Activated CD4-positive, CD25-positive, alpha-beta regulatory T cell treated with anti-CD3 and anti-CD28 coated beads, Interleukin-2, amount 50 U/mL, for 16 hours (primary cell): Measurements from ENCODE around the gene SLC9A9.

Source experiments
- DNase-seq: peaks from one replicate; pipeline ENCODE4 v3.0.0-alpha.2; 2020; ENCODE audit warnings: low read depth, low spot score

Gene SLC9A9

DNA sequence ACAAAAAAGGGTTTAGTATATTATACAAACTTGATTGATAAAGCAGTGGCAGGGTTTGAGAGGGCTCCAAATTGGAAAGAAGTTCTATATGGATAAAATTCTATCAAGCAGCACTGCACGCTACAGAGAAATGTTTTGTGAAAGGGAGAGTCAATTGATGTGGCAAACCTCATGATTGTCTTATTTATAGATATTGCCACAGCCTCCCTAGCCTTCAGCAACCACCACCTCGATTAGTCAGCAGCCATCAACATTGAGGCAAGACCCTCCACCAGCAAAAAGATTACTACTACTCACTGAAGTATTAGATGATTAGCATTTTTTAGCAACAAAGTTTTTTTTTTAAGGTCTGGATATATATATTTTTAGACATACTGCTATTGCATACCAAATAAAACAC, 432.0 kb downstream of the SLC9A9 start:
- no peak for DNase-seq

DNA sequence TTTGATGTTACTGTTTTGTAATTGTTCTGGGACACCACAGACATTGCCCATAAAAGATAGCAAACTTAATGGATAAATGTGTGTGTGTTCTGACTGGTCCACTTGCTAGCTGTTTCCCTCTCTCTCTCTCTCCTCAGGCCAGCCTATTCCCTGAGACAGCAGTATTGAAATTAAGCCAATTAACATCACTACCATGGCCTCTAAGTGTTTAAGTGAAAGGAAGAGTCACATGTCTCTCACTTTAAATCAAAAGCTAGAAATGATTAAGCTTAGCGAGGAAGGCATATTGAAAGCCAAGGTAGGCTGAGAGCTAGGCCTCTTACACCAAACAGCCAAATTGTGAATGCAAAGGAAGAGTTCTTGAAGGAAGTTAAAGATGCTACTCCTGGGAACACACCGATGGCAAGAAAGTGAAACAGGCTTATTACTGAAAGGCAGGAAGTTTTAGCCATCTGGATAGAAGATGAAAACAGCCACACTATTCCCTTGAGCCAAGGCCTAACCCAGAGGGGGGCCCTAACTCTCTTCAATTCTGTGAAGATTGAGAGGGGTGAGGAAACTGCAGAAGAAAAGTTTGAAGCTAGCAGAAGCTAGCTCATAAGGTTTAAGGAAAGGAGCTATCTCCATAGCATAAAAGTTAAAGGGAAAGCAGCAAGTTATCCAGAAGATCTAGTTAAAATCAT, 433.6 kb downstream of the SLC9A9 start:
- no peak for DNase-seq

DNA sequence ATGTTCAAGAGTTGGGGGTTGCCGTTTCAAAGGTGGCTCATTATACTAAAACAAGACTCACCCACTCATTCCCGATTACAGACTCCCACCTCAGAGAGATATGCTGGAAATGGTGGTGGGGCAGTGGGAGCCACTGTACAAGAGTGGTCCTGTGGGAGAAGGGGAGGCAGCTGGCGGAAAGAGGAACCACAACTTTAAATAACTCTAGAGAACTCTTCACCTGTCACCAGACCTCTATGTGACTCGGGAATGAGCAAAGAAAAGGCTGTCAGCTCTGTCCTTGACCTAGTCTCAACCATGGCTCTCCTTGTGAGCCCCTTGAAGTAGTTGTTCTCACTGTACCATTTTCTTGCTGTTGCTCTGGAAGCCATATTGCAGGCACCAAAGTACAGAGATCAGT, 434.9 kb downstream of the SLC9A9 start:
- no peak for DNase-seq

DNA sequence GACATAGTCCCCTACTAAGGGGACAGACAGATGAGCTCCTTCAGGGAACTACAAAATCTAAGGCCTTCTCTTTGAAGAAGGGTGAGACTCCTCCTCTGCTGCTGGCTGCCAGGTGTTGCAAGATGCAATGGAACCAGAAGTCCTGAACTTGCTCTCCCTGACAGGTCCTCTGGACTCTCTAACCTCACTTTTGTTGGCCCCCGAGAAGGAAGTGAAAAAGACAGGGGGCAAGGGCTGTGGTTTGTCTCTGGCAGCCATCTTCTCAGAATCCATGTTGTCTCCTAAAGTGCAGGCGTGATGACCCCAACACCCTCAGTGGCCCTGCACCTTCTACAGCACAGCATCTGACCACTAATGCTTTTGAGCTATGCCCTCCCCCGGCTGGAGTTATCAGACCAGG, 436.2 kb downstream of the SLC9A9 start:
- no peak for DNase-seq

DNA sequence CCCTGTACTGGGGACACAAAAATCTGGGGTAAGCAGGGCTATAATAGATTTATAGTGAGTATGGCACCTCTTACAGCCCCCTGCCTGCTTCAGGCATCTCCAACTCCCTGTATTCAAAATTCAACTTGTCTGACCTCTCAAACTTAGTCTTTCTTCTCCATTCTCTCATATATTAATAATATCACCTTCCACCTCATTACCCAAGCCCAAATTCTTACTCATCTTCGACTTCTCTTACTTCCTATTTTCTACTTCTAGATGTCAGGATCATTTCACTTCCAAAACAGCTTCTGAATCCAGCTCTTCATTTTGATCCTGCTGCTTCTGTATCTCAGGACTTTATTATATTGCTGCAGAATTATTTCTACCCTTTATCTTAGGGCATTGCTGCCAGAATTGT, 438.0 kb downstream of the SLC9A9 start:
- no peak for DNase-seq

DNA sequence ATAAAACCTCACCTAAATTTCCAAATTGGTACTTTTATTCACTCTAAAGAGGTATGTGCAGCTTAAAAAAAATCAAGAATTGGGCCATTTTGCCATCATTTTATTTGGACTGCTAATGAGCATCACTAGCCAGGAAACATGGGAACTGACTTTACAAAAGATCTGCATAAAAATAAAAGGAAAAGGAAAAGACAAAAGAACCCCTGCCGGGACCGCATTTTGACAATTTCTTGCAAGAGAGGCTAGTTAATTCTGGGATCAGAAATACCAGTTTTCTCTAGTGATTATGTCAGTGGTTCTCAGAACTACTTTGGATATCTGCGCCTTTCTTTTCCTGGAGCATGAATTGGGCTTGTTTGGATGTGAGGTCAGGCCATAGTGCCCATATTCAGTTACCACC, 439.5 kb downstream of the SLC9A9 start:
- DNase-seq, result no peak

DNA sequence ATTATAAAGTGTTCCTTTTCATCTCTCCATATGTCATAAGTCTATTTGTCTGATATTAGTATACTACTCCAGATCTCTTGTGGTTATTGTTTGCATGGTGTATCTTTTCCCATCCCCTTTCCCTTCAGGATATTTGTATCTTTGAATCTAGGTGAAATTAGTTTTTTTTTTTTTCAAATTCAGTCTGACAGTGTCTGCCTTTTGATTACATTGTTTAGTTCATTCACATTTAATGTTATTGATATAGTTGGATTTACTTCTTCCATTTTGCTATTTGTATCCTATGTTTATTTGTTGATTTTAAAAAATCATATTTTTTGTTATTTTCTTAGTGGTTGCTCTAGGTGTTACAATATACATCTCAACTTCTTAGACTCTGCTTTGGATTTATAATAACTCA, 445.7 kb downstream of the SLC9A9 start:
- DNase-seq, result no peak

DNA sequence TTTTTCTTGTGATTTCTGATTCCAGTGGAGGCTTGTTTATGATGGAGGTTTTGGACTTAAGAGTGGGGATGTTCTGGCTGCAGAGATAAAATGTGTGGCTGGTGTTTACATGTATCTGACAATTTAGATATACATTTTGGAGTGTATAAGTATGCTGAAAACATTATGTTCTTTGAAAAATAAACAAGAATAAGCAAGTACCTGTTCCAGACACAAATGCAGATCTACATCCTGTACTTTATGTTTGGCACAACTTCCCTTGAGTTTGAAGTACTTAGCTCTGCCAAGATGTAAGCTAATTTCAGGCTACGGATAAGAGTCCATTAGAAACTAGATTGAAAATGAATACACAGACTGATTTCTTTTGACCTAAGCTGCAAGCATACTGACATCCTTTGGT, 451.5 kb downstream of the SLC9A9 start:
- DNase-seq, result no peak

DNA sequence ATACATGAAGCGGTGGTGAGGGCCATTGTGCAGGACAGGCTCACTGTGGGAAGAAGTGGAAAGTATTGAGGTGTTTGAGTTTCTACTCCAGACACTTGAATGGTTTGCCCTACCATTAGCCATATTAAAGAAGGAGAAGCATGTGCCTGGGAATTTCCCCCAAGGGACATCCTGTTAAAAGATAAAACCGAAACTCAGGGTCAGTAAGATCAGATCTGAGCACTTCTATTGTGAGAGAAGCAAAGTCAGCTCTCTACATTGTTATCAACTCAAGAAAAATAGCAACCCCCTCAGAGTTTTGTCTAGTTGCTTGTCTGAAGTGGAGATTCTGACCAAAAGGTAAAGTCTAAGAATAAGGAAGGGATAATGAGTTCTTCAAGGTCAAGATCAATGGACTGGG, 458.9 kb downstream of the SLC9A9 start:
- no peak for DNase-seq

DNA sequence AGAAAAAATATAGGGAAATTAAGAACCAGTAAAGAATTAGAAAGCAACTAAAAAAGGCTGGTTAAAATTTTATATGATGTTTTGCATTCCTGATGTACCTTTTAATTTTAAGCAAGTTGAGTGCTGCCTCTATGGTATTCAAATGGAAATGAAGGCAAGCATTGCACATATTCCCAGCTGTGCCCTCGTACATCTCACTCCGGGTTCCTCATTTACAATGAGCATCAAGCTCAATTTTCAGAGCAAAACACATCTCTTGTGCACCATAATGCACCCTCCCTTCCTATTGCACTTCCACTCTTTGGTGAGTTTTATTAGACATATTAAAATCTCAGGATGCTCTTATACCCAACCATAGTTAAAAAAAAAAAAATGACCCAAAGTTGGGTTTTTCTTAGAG, 460.8 kb downstream of the SLC9A9 start:
- no peak for DNase-seq

DNA sequence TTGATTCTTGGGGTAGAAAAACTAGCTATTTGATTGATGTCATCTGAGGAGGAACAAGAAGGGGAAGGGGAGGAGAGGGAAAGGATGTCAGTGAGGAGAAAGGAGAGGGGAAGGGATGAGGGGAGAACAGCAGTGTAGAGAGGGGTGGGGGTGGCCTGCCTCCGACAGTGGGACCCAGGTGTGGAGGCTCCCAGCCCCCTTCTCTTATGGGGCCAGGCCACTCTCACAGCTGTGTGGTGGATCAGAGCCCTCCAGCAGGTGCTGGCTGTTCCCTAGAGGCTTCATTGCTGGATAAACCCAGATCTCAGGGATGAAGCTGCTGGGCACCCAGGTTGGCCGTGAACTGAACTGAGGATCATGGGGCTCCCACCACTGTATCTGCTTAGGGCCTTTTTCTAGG, 464.2 kb downstream of the SLC9A9 start:
- DNase-seq, result no peak

DNA sequence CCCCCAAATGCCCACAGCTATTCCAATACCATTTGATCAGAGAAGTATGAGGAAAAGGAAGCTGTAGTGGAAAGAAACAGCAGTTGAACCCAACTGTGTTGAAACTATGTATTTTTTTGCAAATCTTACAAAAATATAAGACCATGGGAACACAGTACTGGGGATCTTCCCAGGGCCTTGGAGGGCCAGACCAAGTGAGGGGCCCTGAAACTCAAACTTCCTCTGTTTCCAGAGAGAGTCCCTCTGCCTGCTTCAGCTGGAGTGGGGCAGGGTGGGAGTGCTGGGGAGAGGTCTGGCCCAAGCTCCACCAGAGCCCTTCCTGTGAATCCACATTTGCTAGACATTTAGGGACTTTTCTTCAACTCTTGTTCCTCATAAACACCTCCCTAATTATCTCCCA, 464.8 kb downstream of the SLC9A9 start:
- DNase-seq, result no peak

DNA sequence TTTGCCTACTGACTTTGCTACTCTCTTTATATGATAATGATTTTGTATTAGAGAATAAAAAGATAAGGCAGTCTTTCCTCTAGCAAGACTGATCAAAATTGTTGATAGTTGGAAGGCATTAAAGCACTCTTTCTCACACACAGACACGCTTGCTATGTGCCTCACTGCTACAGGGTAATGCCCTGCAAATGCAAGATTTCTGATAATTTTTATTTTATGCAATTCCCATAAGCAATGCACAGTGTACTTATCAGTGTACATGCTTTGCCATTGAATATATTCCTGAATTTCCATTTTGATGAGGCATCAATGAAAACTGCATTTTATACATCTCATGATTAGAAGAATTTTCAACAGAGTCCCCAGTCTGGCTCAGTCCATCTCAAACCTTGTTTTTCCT, 465.5 kb downstream of the SLC9A9 start:
- DNase-seq, result no peak

DNA sequence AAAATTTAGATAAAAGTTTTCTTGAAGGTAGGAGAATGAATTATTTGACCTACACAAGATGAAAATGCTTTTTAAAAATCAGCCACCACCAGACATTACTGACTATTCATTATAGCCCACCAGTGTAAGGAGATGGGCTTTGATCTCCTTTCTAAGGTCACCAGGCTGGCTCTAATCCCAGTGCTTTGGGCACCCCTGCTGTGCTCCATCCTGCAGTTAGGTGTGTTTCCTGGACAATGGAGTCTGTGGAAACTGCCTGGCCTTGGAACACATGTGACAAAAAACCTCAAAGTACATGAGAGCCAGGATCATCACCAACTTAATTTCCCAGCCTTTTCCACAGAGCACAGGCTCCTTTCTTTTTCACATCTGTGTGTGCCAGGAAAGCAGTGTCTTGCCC, 467.8 kb downstream of the SLC9A9 start:
- DNase-seq, result no peak

DNA sequence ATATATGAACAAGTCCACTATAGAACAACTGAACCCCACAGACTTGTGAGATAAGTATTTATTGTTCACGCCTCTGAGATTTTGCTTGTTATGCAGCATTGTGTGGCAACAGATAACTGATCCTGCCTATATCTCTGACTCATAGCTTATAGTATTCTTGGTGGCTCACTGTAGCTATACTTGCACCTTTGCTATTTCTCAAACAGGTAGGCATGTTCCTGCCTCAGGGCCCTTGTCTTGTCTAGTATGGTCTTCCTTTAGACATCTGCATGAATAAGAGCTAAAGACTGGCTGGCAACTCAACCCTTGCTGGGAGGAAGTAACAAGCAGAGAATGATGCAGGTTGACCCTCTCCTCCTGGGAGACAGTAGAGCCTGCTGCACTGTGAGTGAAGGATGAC, 472.6 kb downstream of the SLC9A9 start:
- no peak for DNase-seq

DNA sequence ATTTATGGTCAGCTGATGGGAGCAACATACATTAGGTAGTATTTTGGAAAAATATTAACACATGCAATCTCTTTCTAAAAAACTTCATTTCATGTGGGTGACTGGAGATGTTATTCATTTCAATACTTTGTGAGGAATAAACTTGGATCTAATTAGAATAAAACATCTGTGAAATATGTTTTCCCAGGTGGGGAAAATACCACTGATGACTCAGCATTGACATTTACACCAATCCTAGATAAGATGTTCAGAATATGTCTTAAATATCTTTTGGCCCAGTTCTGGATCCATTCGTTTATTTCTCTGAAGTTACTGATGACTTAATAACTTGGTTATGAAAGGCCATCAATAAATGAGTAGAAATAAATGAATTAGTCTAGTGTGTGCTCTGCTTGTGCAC, 481.1 kb downstream of the SLC9A9 start:
- DNase-seq, result no peak

DNA sequence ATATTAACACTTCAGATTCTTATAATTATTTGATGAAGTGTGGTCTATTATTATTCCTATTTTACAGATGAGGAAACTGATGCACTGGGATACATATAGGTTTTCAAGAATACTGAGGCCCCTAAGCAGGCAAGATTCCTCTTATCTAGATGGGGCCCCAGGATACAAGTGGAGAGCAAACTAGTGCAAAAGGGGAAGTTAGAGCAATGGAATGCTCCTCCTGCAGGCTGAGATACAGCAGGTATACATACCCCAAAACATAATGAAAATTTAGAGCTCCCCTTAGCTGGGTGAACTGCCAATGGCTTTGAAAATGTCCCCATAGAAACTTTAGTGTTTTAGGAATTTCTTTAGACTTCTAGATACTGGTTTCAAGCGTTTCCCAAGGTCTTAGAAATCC, 481.6 kb downstream of the SLC9A9 start:
- DNase-seq, result no peak

DNA sequence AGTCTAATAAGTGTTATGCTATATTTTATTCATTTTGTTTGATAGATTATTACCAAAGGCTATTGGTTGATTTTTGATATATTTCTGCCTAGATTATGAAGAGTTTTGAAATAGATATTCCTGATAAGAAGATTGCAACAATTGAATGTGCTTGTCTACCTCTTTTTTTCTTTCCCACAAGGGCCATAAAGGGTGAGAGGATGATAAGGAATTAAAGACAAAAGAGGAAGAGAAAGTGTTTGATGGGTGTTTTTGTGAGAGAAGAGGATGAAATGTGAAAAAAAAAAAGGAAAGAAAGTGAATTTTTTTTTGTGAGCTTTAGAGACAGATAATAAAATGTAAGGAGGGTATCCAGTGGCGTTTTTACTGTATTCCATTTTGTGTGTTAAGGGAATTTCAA, 484.3 kb downstream of the SLC9A9 start:
- DNase-seq, result no peak

DNA sequence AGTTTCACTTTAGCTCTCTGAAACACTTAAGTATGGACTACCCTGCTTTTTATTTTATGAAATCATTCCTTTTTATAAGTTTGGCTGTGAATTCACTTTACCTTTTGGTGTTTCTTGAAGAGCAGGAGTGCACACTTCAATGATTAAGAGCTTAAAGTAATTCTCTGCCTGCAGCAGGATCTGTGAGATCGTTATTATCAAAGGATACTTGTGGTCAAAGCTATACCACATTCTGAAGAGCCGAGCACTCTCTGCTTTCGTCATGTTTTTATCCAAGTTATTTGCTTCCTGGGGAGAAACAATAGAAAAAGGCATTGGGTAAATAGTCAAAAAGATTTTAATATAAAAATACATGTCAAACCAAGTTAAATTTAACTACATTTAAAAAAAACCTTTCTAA, 485.0 kb downstream of the SLC9A9 start:
- DNase-seq, result no peak

DNA sequence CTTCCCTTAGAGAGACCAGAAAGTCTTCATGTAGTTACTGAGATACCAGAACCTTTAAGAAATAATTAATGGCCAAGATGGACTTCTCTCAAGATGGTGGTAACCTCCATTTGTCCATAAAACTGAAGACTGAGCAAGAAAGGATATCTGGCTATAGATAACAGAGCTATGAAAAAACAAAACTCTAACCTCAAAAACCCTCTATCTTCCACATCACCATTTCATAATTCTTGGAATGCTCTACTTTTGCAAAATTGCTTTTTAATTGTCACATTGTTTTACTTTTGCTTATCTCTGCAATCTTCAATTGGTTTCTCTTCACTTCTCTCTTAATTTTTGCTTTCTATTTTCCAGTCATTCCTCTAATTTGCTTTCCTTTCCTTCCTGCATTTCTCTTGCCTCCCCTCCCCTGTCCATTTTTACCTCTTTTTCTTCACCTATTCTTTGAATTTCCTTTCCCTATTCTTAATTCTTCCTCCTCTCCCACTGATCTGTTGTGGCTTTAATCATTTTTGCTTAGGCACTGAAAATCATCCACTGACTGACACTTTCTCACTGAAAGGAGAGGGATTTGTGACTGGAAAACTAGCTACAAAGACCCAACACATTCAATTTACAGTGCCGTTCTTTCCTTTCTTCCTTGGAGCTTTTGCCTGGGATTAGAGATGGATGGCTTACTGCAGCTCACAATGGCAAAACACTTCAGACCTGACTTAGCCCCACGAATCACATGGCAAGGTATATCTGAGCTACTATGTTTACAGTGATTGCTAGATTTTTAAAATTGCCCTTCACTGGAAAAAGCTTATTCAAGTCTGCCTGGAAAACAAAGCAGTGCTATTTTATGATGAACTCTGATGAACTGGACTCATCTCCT, 485.9 kb downstream of the SLC9A9 start:
- DNase-seq, result no peak

DNA sequence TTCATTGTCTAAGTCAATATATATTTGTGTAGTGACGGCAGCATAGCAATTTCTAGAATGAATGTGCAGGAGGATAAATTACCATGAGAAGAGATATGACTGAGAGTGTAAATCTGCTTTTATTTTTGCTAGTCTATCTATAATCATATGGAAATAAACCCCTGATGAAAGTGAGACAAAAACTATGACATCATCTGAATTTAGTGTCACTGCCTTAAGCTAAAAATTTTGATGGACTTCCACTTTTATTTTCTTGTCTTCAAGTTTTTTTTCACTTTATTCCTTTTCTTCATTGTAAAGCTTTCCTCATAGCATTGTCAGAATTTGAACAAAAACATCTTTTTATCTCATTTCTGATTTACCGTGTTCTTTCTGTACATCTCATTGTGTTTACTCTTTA, 486.7 kb downstream of the SLC9A9 start:
- DNase-seq, result no peak

DNA sequence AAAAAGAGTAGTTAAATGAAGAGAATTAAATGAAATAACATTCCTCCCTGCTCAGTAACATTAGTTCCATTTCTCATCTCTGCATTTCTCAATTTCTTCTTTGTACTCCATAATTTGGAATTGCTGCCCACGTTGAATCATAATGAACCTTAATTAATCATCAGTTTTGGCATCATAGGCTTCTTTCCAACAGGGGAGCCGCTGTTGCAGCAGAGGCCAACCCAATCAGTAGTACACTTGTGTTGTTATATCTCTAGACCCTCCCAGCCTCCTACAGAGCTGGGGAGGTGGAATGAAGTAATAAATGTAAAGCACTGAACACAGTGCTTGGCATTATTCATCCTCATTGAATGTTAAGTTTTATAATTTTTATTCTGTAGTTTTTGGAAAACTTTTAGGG, 488.0 kb downstream of the SLC9A9 start:
- no peak for DNase-seq

DNA sequence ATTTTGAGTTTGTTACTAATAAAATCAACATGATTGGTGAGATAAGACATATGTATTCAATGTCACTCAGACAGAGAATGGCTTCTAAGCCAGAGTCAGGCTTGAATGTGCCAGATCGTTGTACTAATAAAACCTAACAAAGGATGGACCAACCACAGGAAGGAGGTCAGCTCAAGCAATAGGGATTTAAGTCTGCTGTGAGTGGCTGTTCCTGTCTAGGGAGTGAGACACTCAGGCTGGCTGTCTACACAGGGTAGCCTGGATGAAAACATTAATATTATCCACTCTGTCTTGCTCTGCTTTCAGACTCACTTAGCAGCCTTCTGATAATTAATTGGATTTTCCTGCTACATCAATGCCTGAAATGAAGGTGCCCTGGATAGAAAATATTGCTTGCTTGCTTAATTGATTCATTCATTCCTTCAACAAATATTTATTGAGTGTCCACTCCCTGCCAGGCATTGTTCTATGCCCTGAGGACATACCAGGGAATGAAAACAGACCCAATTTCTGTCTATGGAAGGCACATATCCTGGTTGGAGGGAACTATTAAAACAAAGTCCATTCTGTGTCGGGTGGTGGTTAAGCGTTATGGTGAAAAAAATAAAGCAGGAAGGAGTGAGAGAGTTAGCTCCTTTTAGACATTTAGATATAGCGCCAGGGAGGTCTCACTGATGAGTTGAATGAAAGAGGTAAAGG, 489.3 kb downstream of the SLC9A9 start:
- no peak for DNase-seq
